ENCODE measurements around the gene XRCC4.

XRCC4 gene

DNA sequence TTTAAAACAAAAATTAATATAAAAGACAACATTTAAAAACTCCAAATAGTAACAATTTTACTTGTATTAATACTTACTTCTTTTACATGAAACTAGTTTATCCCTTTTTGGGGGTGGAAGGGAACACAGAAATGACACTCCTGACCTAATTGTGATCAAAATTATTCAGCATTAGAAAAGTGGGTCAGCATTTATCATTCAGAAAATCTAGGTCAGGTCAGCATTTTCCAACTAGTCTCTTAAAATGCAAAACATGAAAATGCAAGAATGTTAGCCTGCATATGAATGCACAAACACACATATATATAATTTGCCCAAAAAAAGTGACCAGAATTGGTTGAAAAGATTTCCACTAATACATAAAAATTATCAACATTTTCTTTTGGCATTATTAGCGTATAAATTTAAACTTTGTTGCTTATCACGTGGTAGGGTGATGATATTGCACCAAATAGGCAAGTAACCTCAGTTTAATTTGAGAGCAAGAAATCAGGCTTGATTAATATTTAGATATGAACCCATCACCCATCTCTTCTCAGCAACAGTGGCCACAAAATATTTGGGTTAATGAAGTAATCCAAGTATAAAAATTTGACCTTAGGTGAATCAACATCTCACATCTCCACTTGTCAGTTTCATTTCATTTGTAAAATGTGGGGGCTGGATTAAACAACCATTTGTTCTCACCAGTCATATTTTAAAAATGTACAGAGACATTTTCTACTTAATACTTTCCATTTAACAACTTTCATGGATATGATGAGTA lies 5.9 kb upstream of the XRCC4 start:
- Histone ChIP-seq H3K27me3 (ENCODE audit: control insufficient read depth, insufficient read depth, low read length) (no peaks in the 10 kb centered on the region), H3K9me3 (ENCODE audit: control insufficient read depth, insufficient read depth, low read length) (no peaks in the 10 kb centered on the region), H3K9ac (ENCODE audit: low read depth, low read length) (no peak overlapping the region), H3K36me3 (ENCODE audit: control insufficient read depth, insufficient read depth, low read length) (peaks cover 20% of the 10 kb centered on the region), H3K27ac (ENCODE audit: low read depth, low read length) (no peak overlapping the region), H3K4me3 (ENCODE audit: low read depth, low read length) (peak overlapping the region; percentile 20), H3K4me1 (ENCODE audit: control insufficient read depth, insufficient read depth, low read length) (peaks cover 59% of the 10 kb centered on the region)

DNA sequence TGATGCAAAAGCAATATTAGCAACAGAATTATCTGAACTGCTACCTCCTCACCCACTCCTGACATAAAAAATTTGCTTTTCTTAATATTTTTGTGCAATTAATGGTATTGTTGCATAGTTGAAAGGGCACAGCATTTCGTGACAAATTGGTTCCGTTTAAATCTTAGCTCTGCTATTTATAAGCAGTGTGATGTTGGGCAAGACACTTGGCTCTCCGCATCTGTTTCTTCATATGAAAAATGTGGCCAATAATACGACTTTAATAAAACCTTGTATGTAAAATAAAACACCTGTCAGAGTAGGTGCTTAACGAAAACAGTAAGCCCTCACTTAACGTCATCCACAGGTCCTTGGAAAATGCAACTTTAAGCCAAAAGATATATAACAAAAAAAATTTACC lies 4.4 kb upstream of the XRCC4 start:
- H3K27ac ChIP-seq (ENCODE audit: low read depth, low read length) = no peak overlapping the region
- H3K4me1 ChIP-seq (ENCODE audit: control insufficient read depth, insufficient read depth, low read length) = peaks cover 47% of the 10 kb centered on the region
- H3K27me3 ChIP-seq (ENCODE audit: control insufficient read depth, insufficient read depth, low read length) = no peaks in the 10 kb centered on the region
- H3K9me3 ChIP-seq (ENCODE audit: control insufficient read depth, insufficient read depth, low read length) = no peaks in the 10 kb centered on the region
- H3K4me3 ChIP-seq (ENCODE audit: low read depth, low read length) = no peak overlapping the region
- peaks cover 20% of the 10 kb centered on the region for H3K36me3 ChIP-seq (ENCODE audit: control insufficient read depth, insufficient read depth, low read length)
- no peak overlapping the region for H3K9ac ChIP-seq (ENCODE audit: low read depth, low read length)

GRCh38 chr5:83077662-83078261 lies 415 bp downstream of the XRCC4 start:
- Histone ChIP-seq H3K9ac (ENCODE audit: low read depth, low read length) (peak overlapping the region; percentile 86), H3K36me3 (ENCODE audit: control insufficient read depth, insufficient read depth, low read length) (peaks cover 16% of the 10 kb centered on the region), H3K4me1 (ENCODE audit: control insufficient read depth, insufficient read depth, low read length) (peaks cover 30% of the 10 kb centered on the region), H3K27ac (ENCODE audit: low read depth, low read length) (peak overlapping the region; percentile 92), H3K27me3 (ENCODE audit: control insufficient read depth, insufficient read depth, low read length) (no peaks in the 10 kb centered on the region), H3K4me3 (ENCODE audit: low read depth, low read length) (peak overlapping the region; percentile 95), H3K9me3 (ENCODE audit: control insufficient read depth, insufficient read depth, low read length) (no peaks in the 10 kb centered on the region)

GRCh38 chr5:83082750-83083149 lies 5.4 kb downstream of the XRCC4 start:
- H3K4me1 ChIP-seq (ENCODE audit: control insufficient read depth, insufficient read depth, low read length) = peaks cover 18% of the 10 kb centered on the region
- no peaks in the 10 kb centered on the region for H3K9me3 ChIP-seq (ENCODE audit: control insufficient read depth, insufficient read depth, low read length)
- H3K9ac ChIP-seq (ENCODE audit: low read depth, low read length) = no peak overlapping the region
- no peak overlapping the region for H3K27ac ChIP-seq (ENCODE audit: low read depth, low read length)
- H3K4me3 ChIP-seq (ENCODE audit: low read depth, low read length) = no peak overlapping the region
- no peaks in the 10 kb centered on the region for H3K27me3 ChIP-seq (ENCODE audit: control insufficient read depth, insufficient read depth, low read length)
- H3K36me3 ChIP-seq (ENCODE audit: control insufficient read depth, insufficient read depth, low read length) = no peaks in the 10 kb centered on the region

DNA sequence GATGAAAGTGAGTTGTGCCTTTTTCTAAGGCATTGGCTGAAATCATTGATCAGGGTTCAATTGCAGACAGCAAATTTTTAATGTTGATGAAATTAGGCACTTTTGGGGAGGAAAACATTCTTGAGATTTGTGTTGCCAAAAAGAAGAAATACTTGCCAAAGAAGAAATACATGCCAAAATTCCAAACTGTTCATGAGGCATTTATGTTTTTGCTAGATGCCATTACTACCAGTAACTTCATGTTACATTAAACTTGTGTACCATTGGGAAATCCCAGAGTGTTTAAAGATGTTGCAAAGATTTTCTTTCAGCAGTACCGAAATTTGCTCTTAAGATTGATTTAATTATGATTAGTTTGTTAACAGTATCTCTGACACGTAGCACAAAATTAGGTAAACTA lies 7.0 kb downstream of the XRCC4 start:
- H3K36me3 ChIP-seq (ENCODE audit: control insufficient read depth, insufficient read depth, low read length) = no peaks in the 10 kb centered on the region
- H3K27me3 ChIP-seq (ENCODE audit: control insufficient read depth, insufficient read depth, low read length) = no peaks in the 10 kb centered on the region
- H3K9me3 ChIP-seq (ENCODE audit: control insufficient read depth, insufficient read depth, low read length) = no peaks in the 10 kb centered on the region
- H3K4me1 ChIP-seq (ENCODE audit: control insufficient read depth, insufficient read depth, low read length) = peaks cover 9% of the 10 kb centered on the region
- H3K4me3 ChIP-seq (ENCODE audit: low read depth, low read length) = no peak overlapping the region
- no peak overlapping the region for H3K27ac ChIP-seq (ENCODE audit: low read depth, low read length)
- no peak overlapping the region for H3K9ac ChIP-seq (ENCODE audit: low read depth, low read length)

DNA sequence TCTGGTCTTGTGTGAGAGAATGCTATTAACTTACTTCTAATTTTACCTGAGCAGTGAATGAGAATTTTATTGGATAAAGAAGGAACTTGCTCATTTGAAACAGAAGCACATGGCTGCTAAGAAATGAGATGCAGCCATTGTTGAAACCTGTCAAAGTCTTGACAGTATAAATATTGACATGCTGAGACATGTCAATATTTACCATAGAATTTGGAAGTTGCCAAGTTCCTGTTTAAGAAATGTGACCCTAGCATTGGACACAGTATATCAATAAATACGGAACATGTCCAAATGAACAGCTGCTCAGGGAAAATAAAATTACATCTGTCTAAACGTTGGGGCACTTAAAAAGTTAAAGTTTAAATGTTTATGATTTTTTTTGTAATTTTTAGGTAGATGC lies 7.8 kb downstream of the XRCC4 start:
- Histone ChIP-seq H3K9me3 (ENCODE audit: control insufficient read depth, insufficient read depth, low read length) (no peaks in the 10 kb centered on the region), H3K36me3 (ENCODE audit: control insufficient read depth, insufficient read depth, low read length) (no peaks in the 10 kb centered on the region), H3K9ac (ENCODE audit: low read depth, low read length) (no peak overlapping the region), H3K27ac (ENCODE audit: low read depth, low read length) (no peak overlapping the region), H3K27me3 (ENCODE audit: control insufficient read depth, insufficient read depth, low read length) (no peaks in the 10 kb centered on the region), H3K4me1 (ENCODE audit: control insufficient read depth, insufficient read depth, low read length) (peaks cover 9% of the 10 kb centered on the region), H3K4me3 (ENCODE audit: low read depth, low read length) (no peak overlapping the region)

DNA sequence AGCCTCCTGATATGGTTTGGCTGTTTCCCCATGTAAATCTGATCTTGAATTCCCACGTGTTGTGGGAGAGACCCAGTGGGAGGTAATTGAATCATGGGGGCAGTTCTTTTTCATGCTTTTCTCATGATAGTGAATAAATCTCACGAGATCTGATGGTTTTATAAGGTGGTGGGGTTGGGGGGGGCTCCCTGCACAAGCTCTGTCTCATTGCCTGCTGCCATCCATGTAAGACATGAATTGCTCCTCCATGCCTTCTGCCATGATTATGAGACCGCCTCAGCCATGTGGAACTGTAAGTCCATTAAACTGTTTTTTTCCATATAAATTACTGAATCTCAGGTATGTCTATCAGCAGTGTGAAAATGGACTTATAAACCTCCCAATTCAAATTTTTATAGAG lies 12.8 kb downstream of the XRCC4 start:
- Histone ChIP-seq H3K27ac (ENCODE audit: low read depth, low read length) (no peak overlapping the region), H3K4me3 (ENCODE audit: low read depth, low read length) (no peak overlapping the region), H3K36me3 (ENCODE audit: control insufficient read depth, insufficient read depth, low read length) (no peaks in the 10 kb centered on the region), H3K27me3 (ENCODE audit: control insufficient read depth, insufficient read depth, low read length) (no peaks in the 10 kb centered on the region), H3K9me3 (ENCODE audit: control insufficient read depth, insufficient read depth, low read length) (peaks cover 9% of the 10 kb centered on the region), H3K9ac (ENCODE audit: low read depth, low read length) (no peak overlapping the region), H3K4me1 (ENCODE audit: control insufficient read depth, insufficient read depth, low read length) (no peaks in the 10 kb centered on the region)

GRCh38 chr5:83092619-83093018 lies 15.3 kb downstream of the XRCC4 start:
- Histone ChIP-seq H3K9ac (ENCODE audit: low read depth, low read length) (no peak overlapping the region), H3K4me1 (ENCODE audit: control insufficient read depth, insufficient read depth, low read length) (no peaks in the 10 kb centered on the region), H3K4me3 (ENCODE audit: low read depth, low read length) (no peak overlapping the region), H3K36me3 (ENCODE audit: control insufficient read depth, insufficient read depth, low read length) (no peaks in the 10 kb centered on the region), H3K27ac (ENCODE audit: low read depth, low read length) (no peak overlapping the region), H3K9me3 (ENCODE audit: control insufficient read depth, insufficient read depth, low read length) (peaks cover 9% of the 10 kb centered on the region), H3K27me3 (ENCODE audit: control insufficient read depth, insufficient read depth, low read length) (no peaks in the 10 kb centered on the region)

DNA sequence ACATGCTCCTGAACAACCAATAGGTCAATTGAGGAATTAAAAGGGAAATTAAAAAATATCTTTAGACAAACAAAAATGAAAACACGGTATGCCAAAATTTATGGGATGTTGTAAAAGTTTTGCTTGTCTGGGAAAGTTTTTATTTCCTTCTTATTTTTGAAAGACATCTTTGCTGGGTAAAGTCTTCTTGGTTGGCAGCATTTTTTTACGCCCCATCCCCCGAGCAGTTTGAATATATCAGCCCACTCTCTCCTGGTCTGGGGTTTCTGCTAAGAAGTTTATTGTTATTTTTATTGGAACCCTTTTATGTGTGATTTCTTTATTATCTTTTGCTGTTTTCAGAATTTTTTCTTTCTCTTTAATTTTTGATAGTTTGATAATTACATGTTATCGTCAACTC lies 16.3 kb downstream of the XRCC4 start:
- Histone ChIP-seq H3K9me3 (ENCODE audit: control insufficient read depth, insufficient read depth, low read length) (peaks cover 9% of the 10 kb centered on the region), H3K27me3 (ENCODE audit: control insufficient read depth, insufficient read depth, low read length) (no peaks in the 10 kb centered on the region), H3K4me1 (ENCODE audit: control insufficient read depth, insufficient read depth, low read length) (peaks cover 2% of the 10 kb centered on the region; the same call in 1 of the 2 replicates), H3K4me3 (ENCODE audit: low read depth, low read length) (no peak overlapping the region), H3K36me3 (ENCODE audit: control insufficient read depth, insufficient read depth, low read length) (no peaks in the 10 kb centered on the region), H3K27ac (ENCODE audit: low read depth, low read length) (no peak overlapping the region), H3K9ac (ENCODE audit: low read depth, low read length) (no peak overlapping the region)

DNA sequence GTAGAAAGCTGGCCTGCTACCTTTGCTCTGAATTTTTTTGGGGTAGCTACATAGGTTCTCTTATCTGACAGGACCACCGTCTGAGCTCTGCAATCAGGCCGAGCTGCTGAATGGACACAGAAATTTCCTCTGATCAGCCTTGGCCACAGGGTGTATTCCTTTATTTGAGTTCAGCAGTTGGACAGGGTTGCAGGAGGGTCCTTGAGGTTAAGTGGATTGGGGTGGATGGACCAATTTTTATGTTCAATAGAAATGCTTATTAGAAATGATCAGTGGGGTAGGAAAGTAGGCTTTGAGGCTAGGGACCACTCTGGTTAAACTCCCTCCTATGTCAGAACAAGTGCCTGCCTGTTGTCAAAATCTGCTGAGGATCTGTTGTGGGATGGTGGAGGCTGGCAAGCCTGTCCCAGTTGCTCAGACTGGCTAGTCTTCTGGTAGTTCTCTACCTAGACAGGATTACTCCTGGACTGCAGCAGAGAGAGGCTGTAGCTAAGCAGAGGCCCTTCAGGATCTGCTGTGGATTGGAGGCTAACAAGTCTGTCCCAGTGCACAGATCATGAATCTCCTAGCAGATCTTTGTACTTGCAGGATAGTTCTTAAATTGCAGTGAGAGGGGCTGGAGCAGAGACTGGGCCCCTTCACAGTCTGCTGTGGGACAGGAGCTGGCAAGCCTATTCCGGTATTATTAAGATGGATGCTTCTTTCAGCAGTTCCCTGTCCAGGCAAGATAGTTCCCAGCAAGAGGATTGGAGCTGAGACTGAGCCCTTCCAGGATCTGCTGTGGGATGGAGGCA lies 18.0 kb downstream of the XRCC4 start:
- H3K4me1 ChIP-seq (ENCODE audit: control insufficient read depth, insufficient read depth, low read length) = peaks cover 15% of the 10 kb centered on the region
- H3K4me3 ChIP-seq (ENCODE audit: low read depth, low read length) = no peak overlapping the region
- peaks cover 9% of the 10 kb centered on the region for H3K9me3 ChIP-seq (ENCODE audit: control insufficient read depth, insufficient read depth, low read length)
- no peaks in the 10 kb centered on the region for H3K27me3 ChIP-seq (ENCODE audit: control insufficient read depth, insufficient read depth, low read length)
- H3K27ac ChIP-seq (ENCODE audit: low read depth, low read length) = no peak overlapping the region
- H3K9ac ChIP-seq (ENCODE audit: low read depth, low read length) = no peak overlapping the region
- no peaks in the 10 kb centered on the region for H3K36me3 ChIP-seq (ENCODE audit: control insufficient read depth, insufficient read depth, low read length)

Measured in HUES48 (cell line).